B cell (primary cell): ENCODE measurements around the gene RASGRP3. TPM values are rescaled to one million over a fixed set of nuclear protein-coding genes. Genes with fewer than 3 reads are reported as not detected.

Experiments
- ATAC-seq: fragments of 200-7000 bp; cut with Tn5 transposase; one replicate; pipeline ENCODE4 v1.10.0; 2021; ENCODE audit warnings: low read depth, mild to moderate bottlenecking, moderate number of reproducible peaks, moderate library complexity
- CTCF ChIA-PET: fragments of 350-600 bp; sonication (Branson Sonifier 250); formaldehyde crosslinking; loops from one replicate; lab custom pipeline; 2021; ENCODE audit warnings: antibody characterized with exemption, inconsistent platforms; lab: Charles Lee
- POLR2A ChIA-PET: fragments of 350-600 bp; sonication (Branson Sonifier 250); formaldehyde crosslinking; loops from one replicate; lab custom pipeline; 2021; ENCODE audit warnings: antibody characterized with exemption; lab: Charles Lee
- DNase-seq: peaks from one replicate; pipeline ENCODE4 v3.0.0; 2013
- H2AFZ ChIP-seq: 2 replicates; pipeline ENCODE4 v1.6.1; 2012; ENCODE audit warnings: mild to moderate bottlenecking, low read depth, low read length; ENCODE audit not compliant: insufficient read depth, poor library complexity, severe bottlenecking
- H3K27ac ChIP-seq, 2 donors: 1 replicate in 1 of 2; 2 replicates in 1 of 2; pipeline ENCODE4 v1.5.1; 2012 to 2013; ENCODE audit warnings: low read length in 2 of 2, mild to moderate bottlenecking in 2 of 2, moderate library complexity in 1 of 2
- H3K27me3 ChIP-seq, 4 experiments: fragments of 200-600 bp in 1 of 4; sonication (generic) in 1 of 4; replicated peaks in 1 of 4; 1 replicate in 2 of 4; 2 replicates in 2 of 4; pipeline versions ENCODE4 v1.6.1 to v1.7.0; 2013 to 2016; ENCODE audit warnings: low read length in 3 of 4, mild to moderate bottlenecking in 2 of 4, mixed read lengths in 1 of 4, moderate library complexity in 1 of 4; ENCODE audit not compliant: insufficient read depth in 4 of 4, control insufficient read depth in 3 of 4; ENCODE audit errors: control extremely low read depth in 1 of 4
- H3K36me3 ChIP-seq, 2 experiments: replicated peaks in 1 of 2; 1 replicate in 1 of 2; 2 replicates in 1 of 2; pipeline versions ENCODE4 v1.6.1 to v1.7.1; 2013; ENCODE audit warnings: low read length in 1 of 2; ENCODE audit not compliant: insufficient read depth in 2 of 2, control insufficient read depth in 1 of 2; ENCODE audit errors: control extremely low read depth in 1 of 2, extremely low read depth in 1 of 2
- H3K4me1 ChIP-seq, 2 donors: fragments of 200-600 bp in 1 of 2; sonication (generic) in 1 of 2; 1 replicate in 1 of 2; 2 replicates in 1 of 2; pipeline versions ENCODE4 v1.5.1 to v1.6.1; 2013 to 2017; ENCODE audit warnings: low read length in 2 of 2; ENCODE audit not compliant: control insufficient read depth in 2 of 2, insufficient read depth in 2 of 2
- H3K4me2 ChIP-seq: replicated peaks from 2 replicates; pipeline ENCODE3; 2012; ENCODE audit warnings: mild to moderate bottlenecking, low read depth, low read length; ENCODE audit not compliant: poor library complexity, severe bottlenecking
- H3K4me3 ChIP-seq, 5 experiments: fragments of 200-600 bp in 1 of 5; sonication (generic) in 1 of 5; 1 replicate in 3 of 5; 2 replicates in 2 of 5; pipeline versions ENCODE4 v1.5.1 to v1.7.0; 2011 to 2016; ENCODE audit warnings: low read length in 4 of 5, mild to moderate bottlenecking in 4 of 5, low read depth in 2 of 5, control low read depth in 1 of 5, moderate library complexity in 1 of 5; ENCODE audit not compliant: insufficient read depth in 1 of 5; ENCODE audit errors: control extremely low read depth in 1 of 5, extremely low read depth in 1 of 5
- H3K79me2 ChIP-seq: fragments of 200-600 bp; sonication (generic); one replicate; pipeline ENCODE4 v1.6.0; 2016; ENCODE audit warnings: low read length; ENCODE audit not compliant: control insufficient read depth, insufficient read depth
- H3K9ac ChIP-seq: fragments of 200-600 bp; sonication (generic); 2 replicates; pipeline ENCODE4 v1.6.1; 2017; ENCODE audit warnings: mild to moderate bottlenecking, low read length, moderate library complexity
- H3K9me3 ChIP-seq, 3 donors: one replicate each; pipeline versions ENCODE4 v1.6.1 to v1.7.1; 2013; ENCODE audit warnings: low read length in 2 of 3; ENCODE audit not compliant: control insufficient read depth in 2 of 3, insufficient read depth in 1 of 3; ENCODE audit errors: control extremely low read depth in 1 of 3
- H4K20me1 ChIP-seq: 2 replicates; pipeline ENCODE4 v1.6.0; 2012; ENCODE audit warnings: mild to moderate bottlenecking, low read length; ENCODE audit not compliant: insufficient read depth, control insufficient read depth, poor library complexity, severe bottlenecking
- H3K27ac Mint-ChIP-seq: one replicate; pipeline ENCODE4 v1.8.0; 2021; ENCODE audit warnings: mixed read lengths
- H3K27me3 Mint-ChIP-seq: one replicate; pipeline ENCODE4 v1.8.0; 2021; ENCODE audit warnings: mixed read lengths
- H3K4me1 Mint-ChIP-seq: one replicate; pipeline ENCODE4 v1.8.0; 2021; ENCODE audit warnings: mixed read lengths
- H3K4me3 Mint-ChIP-seq: one replicate; pipeline ENCODE4 v1.8.0; 2021; ENCODE audit warnings: mixed read lengths
- H3K9me3 Mint-ChIP-seq: one replicate; pipeline ENCODE4 v1.8.0; 2022; ENCODE audit warnings: mixed read lengths; ENCODE audit not compliant: insufficient read depth
- EZH2 ChIP-seq: IDR thresholded peaks from 2 replicates; pipeline ENCODE4 v1.6.1; 2012; ENCODE audit warnings: borderline replicate concordance, low read depth, mild to moderate bottlenecking, moderate library complexity, low read length; ENCODE audit not compliant: insufficient read depth, poor library complexity, severe bottlenecking
- WGBS: methylation state at CpG from one replicate; pipeline ENCODE4 v1.1.5; 2013; ENCODE audit warnings: missing lambda C conversion rate; ENCODE audit not compliant: insufficient coverage; 5-methylcytosine and 5-hydroxymethylcytosine counted together
- intact Hi-C: fragments of 100-400 bp; cut with micrococcal nuclease; formaldehyde crosslinking; loops from one replicate; pipeline ENCODE4 v1.10.0; 2022
- polyA plus RNA-seq: library from polyadenylated mRNA; depleted of rRNA; stranded (reverse); fragments of >200 nt; gene quantifications from 2 replicates; pipeline ENCODE4 v1.2.3, GENCODE V29; 2012
- total RNA-seq, 2 donors: library from RNA; stranded (reverse); fragments of 120-200 nt in 1 of 2; gene quantifications; 1 replicate in 1 of 2; 2 replicates in 1 of 2; pipeline versions ENCODE4 v1.2.3 to v1.2.4, GENCODE V29; 2013 to 2022
- TF ChIP-seq, protein P1 (sequence below): fragments of 200-600 bp; IDR thresholded peaks from one replicate; pipeline ENCODE4 v1.8.0; 2022; ENCODE audit warnings: antibody characterized with exemption, mild to moderate bottlenecking

The RASGRP3 gene
- total and polyA plus RNA-seq, 2 donors (not counting 1 experiment from before 2014, with no cell fraction given): 67.5 to 107 TPM

DNA sequence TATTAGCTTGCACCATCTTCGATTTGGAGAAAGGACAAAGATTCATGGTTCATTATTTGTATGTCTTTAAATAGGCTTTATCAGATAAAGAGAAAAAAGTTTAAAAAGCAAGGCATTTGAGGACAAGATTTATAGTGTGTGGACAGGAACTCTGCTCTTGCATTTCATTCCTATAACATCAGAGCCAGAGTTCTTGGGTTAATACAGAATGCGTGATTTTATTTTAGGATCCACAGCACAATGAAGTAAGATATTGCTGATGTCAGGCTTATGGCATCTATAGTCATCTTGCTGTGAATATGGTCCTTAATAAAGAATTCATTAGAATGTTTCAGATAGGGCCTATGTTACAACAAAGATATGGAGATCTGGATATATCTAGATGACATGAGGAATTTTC, 19.7 kb downstream of the RASGRP3 start:
- H3K9me3 Mint-ChIP-seq: no peaks in the 10 kb centered on the region
- Histone ChIP-seq H3K36me3 (peaks cover 1 to 4% of the 10 kb centered on the region in 2 experiments), H3K4me2 (peak overlapping the region; percentile 67), H2AFZ (no peak overlapping the region), H3K9me3 (peaks cover 0 to 4% (median 0%) of the 10 kb centered on the region in 3 donors), H3K9ac (no peak overlapping the region), H3K79me2 (peaks cover 97% of the 10 kb centered on the region), H3K4me1 (peaks cover 89 to 93% of the 10 kb centered on the region in 2 donors), H4K20me1 (no peaks in the 10 kb centered on the region), H3K27me3 (no peaks in the 10 kb centered on the region), H3K4me3 (no peak overlapping the region), H3K27ac (peak overlapping the region; percentile 73 to 85)
- CTCF ChIA-PET: interaction anchor here (1.0 to 7.6 kb wide), 3 partner anchors 8 to 18 kb away, joined by 3 to 78 read pairs (median 8); partner anchors contain the start of gene RASGRP3
- DNase-seq (no peak), ATAC-seq (no peak)
- POLR2A ChIA-PET: interaction anchor here (3.3 to 3.5 kb wide), 2 partner anchors 19 kb away, joined by 17 to 23 read pairs; partner anchors contain the start of gene RASGRP3
- no peak for TF ChIP-seq EZH2
- TF ChIP-seq, protein P1, sequence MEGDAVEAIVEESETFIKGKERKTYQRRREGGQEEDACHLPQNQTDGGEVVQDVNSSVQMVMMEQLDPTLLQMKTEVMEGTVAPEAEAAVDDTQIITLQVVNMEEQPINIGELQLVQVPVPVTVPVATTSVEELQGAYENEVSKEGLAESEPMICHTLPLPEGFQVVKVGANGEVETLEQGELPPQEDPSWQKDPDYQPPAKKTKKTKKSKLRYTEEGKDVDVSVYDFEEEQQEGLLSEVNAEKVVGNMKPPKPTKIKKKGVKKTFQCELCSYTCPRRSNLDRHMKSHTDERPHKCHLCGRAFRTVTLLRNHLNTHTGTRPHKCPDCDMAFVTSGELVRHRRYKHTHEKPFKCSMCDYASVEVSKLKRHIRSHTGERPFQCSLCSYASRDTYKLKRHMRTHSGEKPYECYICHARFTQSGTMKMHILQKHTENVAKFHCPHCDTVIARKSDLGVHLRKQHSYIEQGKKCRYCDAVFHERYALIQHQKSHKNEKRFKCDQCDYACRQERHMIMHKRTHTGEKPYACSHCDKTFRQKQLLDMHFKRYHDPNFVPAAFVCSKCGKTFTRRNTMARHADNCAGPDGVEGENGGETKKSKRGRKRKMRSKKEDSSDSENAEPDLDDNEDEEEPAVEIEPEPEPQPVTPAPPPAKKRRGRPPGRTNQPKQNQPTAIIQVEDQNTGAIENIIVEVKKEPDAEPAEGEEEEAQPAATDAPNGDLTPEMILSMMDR: no peak
- WGBS: no CpG with 5 or more reads among the region's 2 CpGs
- H3K27me3 Mint-ChIP-seq: no peaks in the 10 kb centered on the region
- intact Hi-C loops: no loop called here
- peak overlapping the region; percentile 56 for H3K4me3 Mint-ChIP-seq
- peak overlapping the region; percentile 90 for H3K27ac Mint-ChIP-seq
- H3K4me1 Mint-ChIP-seq: peaks cover 89% of the 10 kb centered on the region

DNA sequence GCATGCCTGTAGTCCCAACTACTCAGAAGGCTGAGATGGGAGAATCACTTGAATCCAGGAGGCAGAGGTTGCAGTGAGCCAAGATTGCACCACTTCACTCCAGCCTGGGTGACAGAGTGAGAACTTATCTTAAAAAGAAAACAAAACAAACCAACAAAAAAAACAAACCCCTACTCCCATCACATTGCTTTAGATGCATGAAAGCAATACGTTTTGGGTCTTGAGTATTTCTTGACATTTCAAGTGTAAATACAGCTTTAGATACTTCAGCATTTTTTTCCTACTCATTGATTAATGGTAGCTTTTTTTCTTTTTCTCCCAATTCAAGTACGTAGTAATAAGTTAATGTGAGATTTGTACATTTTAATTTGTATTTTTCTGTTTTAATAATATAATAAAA, 20.3 kb downstream of the RASGRP3 start:
- Histone ChIP-seq H3K9me3 (peaks cover 0 to 4% (median 0%) of the 10 kb centered on the region in 3 donors), H3K4me2 (peak overlapping the region; percentile 67), H2AFZ (no peak overlapping the region), H3K27me3 (no peaks in the 10 kb centered on the region), H4K20me1 (no peaks in the 10 kb centered on the region), H3K4me1 (peaks cover 89 to 92% of the 10 kb centered on the region in 2 donors), H3K4me3 (no peak overlapping the region), H3K9ac (peak overlapping the region; percentile 28), H3K79me2 (peaks cover 97% of the 10 kb centered on the region), H3K27ac (peak overlapping the region; percentile 73 to 85), H3K36me3 (peaks cover 1 to 4% of the 10 kb centered on the region in 2 experiments)
- Mint-ChIP-seq H3K4me3 (peak overlapping the region; percentile 56), H3K27ac (peak overlapping the region; percentile 90), H3K9me3 (no peaks in the 10 kb centered on the region), H3K27me3 (no peaks in the 10 kb centered on the region), H3K4me1 (peaks cover 90% of the 10 kb centered on the region)
- ChIA-PET CTCF (interaction anchor here (1.0 to 7.6 kb wide), 5 partner anchors 8 to 86 kb away, joined by 3 to 78 read pairs (median 4); partner anchors contain the start of gene RASGRP3), POLR2A (interaction anchor here (2.8 to 3.3 kb wide), 2 partner anchors 9 to 20 kb away, joined by 6 to 23 read pairs; partner anchors contain the start of gene RASGRP3)
- TF ChIP-seq, protein P1: no peak
- TF ChIP-seq EZH2: no peak
- intact Hi-C loops: loop anchor here (1.0 kb wide), 1 partner anchor 20 kb away; the partner anchor contains the start of gene RASGRP3
- ATAC-seq (no peak), DNase-seq (no peak)
- WGBS: no CpG with 5 or more reads among the region's 2 CpGs
